Fibroblast of lung (primary cell): Measurements from ENCODE around the gene PPP2CA. TPM values are rescaled to one million over a fixed set of nuclear protein-coding genes. Genes with fewer than 3 reads are reported as not detected.
"Not testable (repeated sequence)": the region's sequence is repeated elsewhere in the genome, so short reads cannot be mapped to it uniquely, and the experiment has no call there.

Experiments
- DNase-seq, 2 donors: peaks; one replicate each; pipeline versions ENCODE4 v3.0.0 to v3.0.0-alpha.2; 2010; ENCODE audit warnings: low read depth in 2 of 2
- H2AFZ ChIP-seq: 2 replicates; pipeline ENCODE4 v1.5.1; 2012; ENCODE audit warnings: low read length, control low read depth, inconsistent platforms
- H3K27ac ChIP-seq: 2 replicates; pipeline ENCODE4 v1.5.1; 2011; ENCODE audit warnings: low read length, control low read depth; ENCODE audit not compliant: insufficient read depth
- H3K27me3 ChIP-seq: 2 replicates; pipeline ENCODE4 v1.5.1; 2011; ENCODE audit warnings: mild to moderate bottlenecking, low read length; ENCODE audit not compliant: control insufficient read depth, insufficient read depth
- H3K36me3 ChIP-seq: 2 replicates; pipeline ENCODE4 v1.5.1; 2011; ENCODE audit warnings: low read length; ENCODE audit not compliant: control insufficient read depth, insufficient read depth
- H3K4me1 ChIP-seq: 2 replicates; pipeline ENCODE4 v1.5.1; 2011; ENCODE audit warnings: low read length; ENCODE audit not compliant: control insufficient read depth, insufficient read depth; ENCODE audit errors: extremely low read depth
- H3K4me2 ChIP-seq: 2 replicates; pipeline ENCODE4 v1.5.1; 2011; ENCODE audit warnings: low read length, control low read depth; ENCODE audit not compliant: insufficient read depth; ENCODE audit errors: extremely low read depth
- H3K4me3 ChIP-seq, 4 experiments: fragments of 200-600 bp in 1 of 4; sonication (generic) in 1 of 4; replicated peaks in 1 of 4; 2 replicates each; pipeline ENCODE4 v1.5.1; 2011 to 2016; ENCODE audit warnings: low read length in 4 of 4, low read depth in 3 of 4, mild to moderate bottlenecking in 3 of 4, control low read depth in 2 of 4, inconsistent platforms in 1 of 4, mixed read lengths in 1 of 4; ENCODE audit not compliant: insufficient read depth in 1 of 4; ENCODE audit errors: control extremely low read depth in 1 of 4
- H3K79me2 ChIP-seq: 2 replicates; pipeline ENCODE4 v1.5.1; 2012; ENCODE audit warnings: mild to moderate bottlenecking, low read length, inconsistent platforms; ENCODE audit not compliant: control insufficient read depth, insufficient read depth
- H3K9ac ChIP-seq: 2 replicates; pipeline ENCODE4 v1.5.1; 2011; ENCODE audit warnings: mild to moderate bottlenecking, low read length, control low read depth; ENCODE audit not compliant: insufficient read depth
- H3K9me3 ChIP-seq: 2 replicates; pipeline ENCODE4 v1.5.1; 2012; ENCODE audit warnings: low read depth, low read length; ENCODE audit not compliant: control insufficient read depth, insufficient read depth
- H4K20me1 ChIP-seq: 2 replicates; pipeline ENCODE4 v1.5.1; 2011; ENCODE audit warnings: low read length; ENCODE audit not compliant: control insufficient read depth, insufficient read depth; ENCODE audit errors: extremely low read depth
- CTCF ChIP-seq, 2 donors: IDR thresholded peaks in 1 of 2; conservative IDR thresholded peaks in 1 of 2; 1 replicate in 1 of 2; 2 replicates in 1 of 2; pipeline ENCODE4 v1.5.1; 2011 to 2012; ENCODE audit warnings: low read length in 2 of 2, control low read depth in 1 of 2, inconsistent platforms in 1 of 2, low read depth in 1 of 2, mild to moderate bottlenecking in 1 of 2
- EZH2 ChIP-seq: IDR thresholded peaks from 2 replicates; pipeline ENCODE4 v1.5.1; 2012; ENCODE audit warnings: low read length, control low read depth, mild to moderate bottlenecking; ENCODE audit errors: missing control alignments
- polyA plus RNA-seq, 2 donors: library from polyadenylated mRNA; depleted of rRNA in 1 of 2; stranded (reverse) in 1 of 2; unstranded in 1 of 2; fragments of >200 nt; gene quantifications; 2 replicates each; pipeline ENCODE4 v1.2.1, GENCODE V29; 2011 to 2012; ENCODE audit warnings: missing spikeins in 1 of 2
- total RNA-seq: library from RNA; depleted of rRNA; stranded (reverse); fragments of >200 nt; gene quantifications from 2 replicates; pipeline ENCODE4 v1.2.1, GENCODE V29; 2014

The PPP2CA gene
- total and polyA plus RNA-seq, 2 donors (not counting 1 experiment from before 2014, with no cell fraction given): 58.6 to 191 TPM

DNA sequence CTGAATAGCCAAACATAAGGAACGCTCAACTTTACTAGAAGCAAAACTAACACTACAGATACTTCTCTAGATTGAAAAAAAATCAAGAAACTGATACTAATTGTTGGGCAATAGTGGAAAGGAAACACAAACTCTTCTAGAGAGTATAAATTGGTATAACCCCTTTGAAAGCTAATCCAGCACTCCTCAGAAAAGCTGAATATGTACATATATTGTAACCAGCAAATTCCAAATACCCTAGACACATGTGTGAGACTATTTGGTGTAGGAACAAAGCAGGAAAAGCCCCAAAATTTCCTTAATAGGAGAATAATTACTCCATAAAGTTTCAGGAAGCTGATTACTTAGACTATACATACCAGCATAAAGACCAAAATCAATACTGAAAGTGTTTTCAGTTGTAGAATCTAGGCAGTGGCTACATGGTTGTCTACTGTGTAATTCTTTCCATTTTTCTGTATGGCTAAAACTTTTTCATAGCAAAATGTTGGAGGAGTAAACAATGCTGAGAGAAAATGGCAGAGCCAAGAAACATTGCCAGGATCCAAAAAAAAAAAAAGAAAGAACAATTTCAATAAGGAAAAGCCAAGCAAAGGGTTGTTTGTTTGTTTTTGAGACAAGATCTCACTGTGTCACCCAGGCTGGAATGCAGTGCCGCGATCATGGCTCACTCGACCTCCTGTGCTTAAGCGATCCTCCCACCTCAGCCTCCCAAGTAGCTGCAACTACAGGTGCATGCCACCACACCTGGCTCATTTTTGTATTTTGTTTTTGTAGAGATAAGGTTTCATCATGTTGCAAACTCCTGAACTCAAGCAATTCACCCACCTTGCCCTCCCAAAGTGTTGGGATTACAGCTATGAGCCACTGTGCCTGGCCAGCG, 64.1 kb downstream of the PPP2CA start:
- no peak overlapping the region for H3K27ac ChIP-seq
- H3K4me1 ChIP-seq: no peaks in the 10 kb centered on the region
- no peaks in the 10 kb centered on the region for H3K9me3 ChIP-seq
- no peak overlapping the region for H3K4me2 ChIP-seq
- TF ChIP-seq EZH2: no peak
- TF ChIP-seq CTCF (conservative IDR thresholded peaks at IDR 0.05 in 1 of 2, IDR thresholded peaks at IDR 0.05 in 1 of 2; ENCODE audit: low read depth in 1 of 2, low read length in 2 of 2): no peak
- H4K20me1 ChIP-seq: no peaks in the 10 kb centered on the region
- H3K36me3 ChIP-seq: peaks cover 11% of the 10 kb centered on the region
- H3K27me3 ChIP-seq: no peaks in the 10 kb centered on the region
- no peak overlapping the region for H3K4me3 ChIP-seq
- H2AFZ ChIP-seq: no peak overlapping the region
- DNase-seq: no peak
- H3K79me2 ChIP-seq: peaks cover 11% of the 10 kb centered on the region
- H3K9ac ChIP-seq: no peak overlapping the region

- peaks cover 4% of the 10 kb centered on the region for H3K4me1 ChIP-seq
- peaks cover 9% of the 10 kb centered on the region for H3K36me3 ChIP-seq
- DNase-seq: peak in 1 of 2 donors; percentile 52
- H3K4me2 ChIP-seq: no peak overlapping the region
- no peak overlapping the region for H2AFZ ChIP-seq
- no peaks in the 10 kb centered on the region for H4K20me1 ChIP-seq
- H3K4me3 ChIP-seq: no peak overlapping the region
- H3K27ac ChIP-seq: no peak overlapping the region
- TF ChIP-seq EZH2: no peak
- no peak overlapping the region for H3K9ac ChIP-seq
- H3K9me3 ChIP-seq: no peaks in the 10 kb centered on the region
- peaks cover 6% of the 10 kb centered on the region for H3K79me2 ChIP-seq
- no peaks in the 10 kb centered on the region for H3K27me3 ChIP-seq
These were observed 72.2 kb downstream of the PPP2CA start for GRCh38 chr5:134153657-134154056.

- DNase-seq: no peak
- Histone ChIP-seq H3K9ac (no peak overlapping the region), H3K9me3 (no peaks in the 10 kb centered on the region), H2AFZ (no peak overlapping the region), H3K4me2 (no peak overlapping the region), H3K4me3 (no peak overlapping the region), H3K4me1 (peaks cover 4% of the 10 kb centered on the region), H3K27ac (no peak overlapping the region), H3K79me2 (peaks cover 6% of the 10 kb centered on the region), H3K27me3 (no peaks in the 10 kb centered on the region), H3K36me3 (peaks cover 8% of the 10 kb centered on the region), H4K20me1 (no peaks in the 10 kb centered on the region)
- TF ChIP-seq EZH2: no peak
- no peak for TF ChIP-seq CTCF (conservative IDR thresholded peaks at IDR 0.05 in 1 of 2, IDR thresholded peaks at IDR 0.05 in 1 of 2; ENCODE audit: low read depth in 1 of 2, low read length in 2 of 2)
These were observed 72.6 kb downstream of the PPP2CA start for GRCh38 chr5:134153241-134153640.

DNA sequence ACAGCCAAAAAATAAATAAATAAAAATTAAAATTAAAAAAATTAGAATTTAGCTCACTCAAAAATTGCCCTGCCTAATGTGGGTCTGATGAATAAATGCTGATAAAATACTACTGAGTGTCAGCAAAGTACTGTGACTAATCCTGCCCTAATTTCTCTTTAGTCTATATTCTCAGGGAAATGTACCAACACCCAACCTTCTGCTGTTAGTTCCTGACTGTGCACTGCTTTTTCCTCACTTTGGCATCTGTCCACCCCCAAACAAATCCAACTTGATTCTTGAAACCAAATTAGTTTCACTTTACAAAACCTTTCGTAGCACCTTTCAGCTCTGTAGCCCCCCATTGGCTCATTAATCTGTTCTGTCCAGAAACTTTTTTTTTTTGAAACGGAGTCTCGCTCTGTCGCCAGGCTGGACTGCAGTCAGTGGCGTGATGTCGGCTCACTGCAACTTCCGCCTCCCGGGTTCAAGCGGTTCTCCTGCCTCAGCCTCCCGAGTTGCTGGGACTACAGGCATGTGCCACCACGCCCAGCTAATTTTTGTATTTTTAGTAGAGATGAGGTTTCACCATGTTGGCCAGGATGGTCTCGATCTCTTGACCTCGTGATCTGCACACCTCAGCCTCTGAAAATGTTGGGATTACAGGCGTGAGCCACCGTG, 73.6 kb downstream of the PPP2CA start:
- H3K4me1 ChIP-seq, H3K27me3 ChIP-seq, H2AFZ ChIP-seq, H3K4me3 ChIP-seq, H3K9ac ChIP-seq, H4K20me1 ChIP-seq, H3K4me2 ChIP-seq, H3K36me3 ChIP-seq, H3K27ac ChIP-seq, H3K9me3 ChIP-seq, H3K79me2 ChIP-seq: not testable (repeated sequence)
- DNase-seq: peak in 1 of 2 donors; percentile 36
